Endothelial cell of umbilical vein (primary cell): ENCODE results near the gene CUZD1. TPM values are rescaled to one million over a fixed set of nuclear protein-coding genes. Genes with fewer than 3 reads are reported as not detected.

Source experiments
- BruUV-seq: library from RNA; stranded (reverse); fragments of 400-500 nt; replicated peaks from 2 replicates; lab custom pipeline; 2021; lab: Mats Ljungman, UMichigan
- CTCF ChIA-PET: fragments of 300-600, 350-600 bp; sonication (Branson Sonifier 250); formaldehyde crosslinking; loops from one replicate; lab custom pipeline; 2021; ENCODE audit warnings: antibody characterized with exemption, inconsistent platforms; lab: Charles Lee
- POLR2A ChIA-PET: fragments of 300-600, 350-600 bp; sonication (Branson Sonifier 250); formaldehyde crosslinking; loops from one replicate; lab custom pipeline; 2021; ENCODE audit warnings: antibody characterized with exemption, inconsistent platforms; lab: Charles Lee
- DNase-seq: peaks from one replicate; pipeline ENCODE4 v3.0.0-alpha.2; 2011; ENCODE audit warnings: low read depth, low spot score
- FAIRE-seq: peaks from 2 replicates; lab custom pipeline; 2011; peaks lifted over from hg19 to GRCh38; lab: Jason Lieb, UNC
- H2AFZ ChIP-seq: 2 replicates; pipeline ENCODE4 v1.6.0; 2012; ENCODE audit warnings: low read depth, low read length, control low read depth, inconsistent platforms
- H3K27ac ChIP-seq: 2 replicates; pipeline ENCODE4 v1.5.1; 2011; ENCODE audit warnings: low read depth, mild to moderate bottlenecking, control low read depth, low read length, moderate library complexity; ENCODE audit not compliant: insufficient read depth
- H3K27me3 ChIP-seq, 2 experiments: 2 replicates each; pipeline versions ENCODE4 v1.6.0 to v1.6.1; 2011; ENCODE audit warnings: low read length in 2 of 2, mixed read lengths in 1 of 2; ENCODE audit not compliant: control insufficient read depth in 2 of 2, insufficient read depth in 2 of 2
- H3K36me3 ChIP-seq, 2 experiments: 2 replicates in 1 of 2; 3 replicates in 1 of 2; pipeline ENCODE4 v1.5.1; 2011; ENCODE audit warnings: low read length in 2 of 2, mild to moderate bottlenecking in 1 of 2, moderate library complexity in 1 of 2; ENCODE audit not compliant: control insufficient read depth in 2 of 2, insufficient read depth in 2 of 2; ENCODE audit errors: extremely low read depth in 1 of 2
- H3K4me1 ChIP-seq: 3 replicates; pipeline ENCODE4 v1.5.1; 2011; ENCODE audit warnings: mild to moderate bottlenecking, low read length; ENCODE audit not compliant: control insufficient read depth, insufficient read depth; ENCODE audit errors: extremely low read depth
- H3K4me2 ChIP-seq: 2 replicates; pipeline ENCODE4 v1.6.1; 2011; ENCODE audit warnings: low read length, control low read depth, mixed read lengths; ENCODE audit not compliant: insufficient read depth
- H3K4me3 ChIP-seq, 3 experiments: fragments of 200-600 bp in 1 of 3; sonication (generic), shearing (Covaris generic) in 1 of 3; replicated peaks in 1 of 3; 2 replicates each; pipeline ENCODE4 v1.5.1; 2011 to 2016; ENCODE audit warnings: control low read depth in 3 of 3, low read length in 3 of 3, mild to moderate bottlenecking in 2 of 3, inconsistent platforms in 1 of 3, low read depth in 1 of 3, moderate library complexity in 1 of 3; ENCODE audit not compliant: insufficient read depth in 1 of 3
- H3K79me2 ChIP-seq: 2 replicates; pipeline ENCODE4 v1.6.0; 2012; ENCODE audit warnings: low read length, inconsistent platforms; ENCODE audit not compliant: control insufficient read depth, insufficient read depth
- H3K9ac ChIP-seq: replicated peaks from 2 replicates; pipeline ENCODE3; 2011; ENCODE audit warnings: low read length, control low read depth; ENCODE audit not compliant: insufficient read depth; ENCODE audit errors: extremely low read depth
- H3K9me1 ChIP-seq: replicated peaks from 3 replicates; pipeline ENCODE4 v1.6.0; 2011; ENCODE audit warnings: mild to moderate bottlenecking, low read length; ENCODE audit not compliant: control insufficient read depth, insufficient read depth; ENCODE audit errors: extremely low read depth
- H3K9me3 ChIP-seq: replicated peaks from 2 replicates; pipeline ENCODE4 v1.5.1; 2012; ENCODE audit warnings: low read length, inconsistent platforms; ENCODE audit not compliant: control insufficient read depth, insufficient read depth
- H4K20me1 ChIP-seq: replicated peaks from 2 replicates; pipeline ENCODE3; 2011; ENCODE audit warnings: mild to moderate bottlenecking, low read length; ENCODE audit not compliant: control insufficient read depth, insufficient read depth; ENCODE audit errors: extremely low read depth
- EZH2 ChIP-seq: IDR thresholded peaks from 2 replicates; pipeline ENCODE4 v1.6.1; 2012; ENCODE audit warnings: borderline replicate concordance, low read depth, mild to moderate bottlenecking, moderate library complexity, low read length, inconsistent platforms; ENCODE audit not compliant: severe bottlenecking
- GATA2 ChIP-seq: IDR thresholded peaks from 2 replicates; pipeline ENCODE4 v1.7.0; 2011; ENCODE audit warnings: low read depth, mild to moderate bottlenecking, moderate library complexity, mixed read lengths, low read length; ENCODE audit not compliant: insufficient read length, insufficient read depth
- JUN ChIP-seq: IDR thresholded peaks from 2 replicates; pipeline ENCODE4 v1.6.1; 2011; ENCODE audit warnings: borderline replicate concordance, low read depth; ENCODE audit not compliant: insufficient read length, insufficient read depth
- POLR2A ChIP-seq: IDR thresholded peaks from 2 replicates; pipeline ENCODE4 v1.6.1; 2012; ENCODE audit warnings: low read depth, mild to moderate bottlenecking, control low read depth, low read length
- POLR2AphosphoS5 ChIP-seq: IDR thresholded peaks from 2 replicates; pipeline ENCODE4 v1.6.1; 2012; ENCODE audit warnings: low read depth, mild to moderate bottlenecking, control low read depth, low read length, moderate library complexity; ENCODE audit not compliant: insufficient read depth
- dilution Hi-C: fragments of 300-500 bp; cut with MboI; formaldehyde crosslinking; loops from one replicate; pipeline ENCODE4 v1.15.0; 2019; ENCODE audit warnings: low sequenced_read_pairs; ENCODE audit not compliant: extremely low pct_ligation_motif_present
- intact Hi-C: fragments of 100-400 bp; cut with micrococcal nuclease; formaldehyde crosslinking; loops from one replicate; pipeline ENCODE4 v1.10.0; 2022
- polyA plus RNA-seq, 4 experiments: library from polyadenylated mRNA; depleted of rRNA in 3 of 4; stranded (reverse) in 3 of 4; unstranded in 1 of 4; fragments of >200 nt; gene quantifications; 2 replicates each; pipeline versions ENCODE4 v1.2.1 to v1.2.3, GENCODE V29; 2011 to 2012; ENCODE audit warnings: missing spikeins in 1 of 4
- total RNA-seq: library from RNA; stranded (reverse); gene quantifications from 2 replicates; pipeline ENCODE4 v1.2.3, GENCODE V29; 2021
- TF ChIP-seq, protein P1 (sequence below), 2 donors: IDR thresholded peaks; 1 replicate in 1 of 2; 2 replicates in 1 of 2; pipeline ENCODE4 v1.5.1; 2011; ENCODE audit warnings: low read length in 2 of 2, mild to moderate bottlenecking in 2 of 2, moderate library complexity in 2 of 2, control low read depth in 1 of 2, inconsistent platforms in 1 of 2, low read depth in 1 of 2; ENCODE audit not compliant: insufficient read depth in 1 of 2; ENCODE audit errors: extremely low read depth in 1 of 2
- TF ChIP-seq, protein P2 (sequence below): IDR thresholded peaks from 2 replicates; pipeline ENCODE4 v1.6.1; 2011; ENCODE audit not compliant: insufficient read depth, insufficient read length

Gene CUZD1
- total and polyA plus RNA-seq, 2 donors (not counting 3 experiments of a cell fraction or from before 2014, with no cell fraction given) = 1.1 to 1.4 TPM

DNA sequence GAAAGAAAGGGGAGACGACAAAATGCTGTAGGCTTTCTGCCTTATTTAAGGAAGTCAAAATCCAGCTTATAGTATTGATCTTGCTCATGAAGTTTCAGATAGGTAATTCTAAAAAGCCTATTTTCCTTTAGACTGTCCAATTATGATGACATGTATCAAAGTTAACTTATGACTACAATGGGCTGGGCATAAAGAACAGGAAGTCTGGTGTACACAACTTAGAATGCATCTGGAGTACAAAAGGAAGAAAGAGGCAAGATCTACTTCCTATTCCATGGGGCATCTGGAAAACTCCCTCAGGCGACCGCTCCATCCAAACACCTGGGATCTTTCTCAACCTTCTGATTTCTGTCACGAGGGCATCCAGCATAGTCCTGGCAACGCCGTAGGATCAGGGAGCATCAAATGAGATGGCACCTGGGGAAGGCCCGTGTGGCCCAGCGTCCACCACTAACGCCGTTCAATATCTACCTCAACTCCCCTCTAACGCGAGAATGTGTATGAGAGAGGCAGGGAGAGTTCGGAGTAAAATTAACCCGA lies 33.2 kb upstream of the CUZD1 start:
- H3K9me1 ChIP-seq = no peaks in the 10 kb centered on the region
- H3K36me3 ChIP-seq = peaks cover 0 to 3% of the 10 kb centered on the region in 2 experiments
- TF ChIP-seq EZH2 = no peak
- no peak for TF ChIP-seq POLR2A
- TF ChIP-seq JUN = peak; percentile 17
- TF ChIP-seq, protein P1, sequence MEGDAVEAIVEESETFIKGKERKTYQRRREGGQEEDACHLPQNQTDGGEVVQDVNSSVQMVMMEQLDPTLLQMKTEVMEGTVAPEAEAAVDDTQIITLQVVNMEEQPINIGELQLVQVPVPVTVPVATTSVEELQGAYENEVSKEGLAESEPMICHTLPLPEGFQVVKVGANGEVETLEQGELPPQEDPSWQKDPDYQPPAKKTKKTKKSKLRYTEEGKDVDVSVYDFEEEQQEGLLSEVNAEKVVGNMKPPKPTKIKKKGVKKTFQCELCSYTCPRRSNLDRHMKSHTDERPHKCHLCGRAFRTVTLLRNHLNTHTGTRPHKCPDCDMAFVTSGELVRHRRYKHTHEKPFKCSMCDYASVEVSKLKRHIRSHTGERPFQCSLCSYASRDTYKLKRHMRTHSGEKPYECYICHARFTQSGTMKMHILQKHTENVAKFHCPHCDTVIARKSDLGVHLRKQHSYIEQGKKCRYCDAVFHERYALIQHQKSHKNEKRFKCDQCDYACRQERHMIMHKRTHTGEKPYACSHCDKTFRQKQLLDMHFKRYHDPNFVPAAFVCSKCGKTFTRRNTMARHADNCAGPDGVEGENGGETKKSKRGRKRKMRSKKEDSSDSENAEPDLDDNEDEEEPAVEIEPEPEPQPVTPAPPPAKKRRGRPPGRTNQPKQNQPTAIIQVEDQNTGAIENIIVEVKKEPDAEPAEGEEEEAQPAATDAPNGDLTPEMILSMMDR (IDR thresholded peaks at IDR 0.05; ENCODE audit: extremely low read depth in 1 of 2, insufficient read depth in 1 of 2, low read depth in 1 of 2, low read length in 2 of 2) = no peak
- TF ChIP-seq, protein P2, sequence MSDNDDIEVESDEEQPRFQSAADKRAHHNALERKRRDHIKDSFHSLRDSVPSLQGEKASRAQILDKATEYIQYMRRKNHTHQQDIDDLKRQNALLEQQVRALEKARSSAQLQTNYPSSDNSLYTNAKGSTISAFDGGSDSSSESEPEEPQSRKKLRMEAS = no peak
- TF ChIP-seq GATA2 = no peak
- TF ChIP-seq POLR2AphosphoS5 = no peak
- H3K27me3 ChIP-seq = no peaks in the 10 kb centered on the region
- ChIA-PET POLR2A (no interaction called here), CTCF (interaction anchor here (0.8 to 1.2 kb wide), 2 partner anchors 12 to 28 kb away, joined by 3 read pairs; no protein-coding TSS in a partner anchor)
- H3K4me2 ChIP-seq = peak overlapping the region; percentile 54
- FAIRE-seq = no peak
- intact Hi-C loops = loop anchor here (1.0 to 2.0 kb wide), 4 partner anchors 18 to 130 kb away; partner anchors contain the start of genes ACADSB, C10orf88 and IKZF5
- H3K4me3 ChIP-seq = peak overlapping the region; percentile 9 to 56 (median 55)
- dilution Hi-C loops = no loop called here
- H3K9me3 ChIP-seq = no peaks in the 10 kb centered on the region
- peak; percentile 39 for DNase-seq
- BruUV-seq = TSS peak; percentile 65
- H4K20me1 ChIP-seq = no peaks in the 10 kb centered on the region
- peak overlapping the region; percentile 43 for H3K27ac ChIP-seq
- H3K4me1 ChIP-seq = peaks cover 26% of the 10 kb centered on the region
- peak overlapping the region; percentile 76 for H2AFZ ChIP-seq
- H3K79me2 ChIP-seq = peaks cover 56% of the 10 kb centered on the region
- peak overlapping the region; percentile 37 for H3K9ac ChIP-seq
